DMS114 treated with DMSO at 0.1 percent for 48 hours (cell line): ENCODE data around the gene ENTPD2.

Experiments used
- DNase-seq: peaks from one replicate; lab custom pipeline; 2025; ENCODE audit not compliant: unreplicated experiment; lab: John Stamatoyannopoulos, UW

The ENTPD2 gene

GRCh38 chr9:137031904-137032640, 21.8 kb downstream of the ENTPD2 start, which contains the start of gene FUT7:
TSS of gene FUT7 (minus strand) at chr9:137032088. CDS start at chr9:137031991, 97 bp downstream.
- DNase-seq: no peak

GRCh38 chr9:137030538-137031527, 23.0 kb downstream of the ENTPD2 start:
- no peak for DNase-seq

- DNase-seq: no peak
Observed at GRCh38 chr9:137030006-137030405, 23.9 kb downstream of the ENTPD2 start.

GRCh38 chr9:137029058-137029936, 24.6 kb downstream of the ENTPD2 start:
- peak; percentile 18 for DNase-seq

- no peak for DNase-seq
Observed at GRCh38 chr9:137028263-137029057, 25.4 kb downstream of the ENTPD2 start.

GRCh38 chr9:137027369-137028262, 26.2 kb downstream of the ENTPD2 start, which contains the start of gene ABCA2:
TSS of gene ABCA2 (minus strand) at chr9:137028237. CDS start at chr9:137028140, 97 bp downstream.
- no peak for DNase-seq

GRCh38 chr9:137026828-137027227, 27.0 kb downstream of the ENTPD2 start:
- no peak for DNase-seq

GRCh38 chr9:137026384-137026783, 27.5 kb downstream of the ENTPD2 start:
- no peak for DNase-seq

GRCh38 chr9:137025517-137025966, 28.3 kb downstream of the ENTPD2 start:
- no peak for DNase-seq

- no peak for DNase-seq
Observed at GRCh38 chr9:137023583-137023991, 30.3 kb downstream of the ENTPD2 start.

GRCh38 chr9:137023157-137023556, 30.7 kb downstream of the ENTPD2 start:
- DNase-seq: no peak

GRCh38 chr9:137022662-137023008, 31.2 kb downstream of the ENTPD2 start:
- DNase-seq: no peak

GRCh38 chr9:137021979-137022661, 31.7 kb downstream of the ENTPD2 start:
- DNase-seq: no peak

GRCh38 chr9:137021568-137021978, 32.3 kb downstream of the ENTPD2 start:
- no peak for DNase-seq

GRCh38 chr9:137020771-137021567, 32.9 kb downstream of the ENTPD2 start:
- DNase-seq: no peak

- no peak for DNase-seq
Observed at GRCh38 chr9:137019891-137020683, 33.8 kb downstream of the ENTPD2 start.
